Measurements from ENCODE around the gene HCN1.
"Not testable (repeated sequence)": the region's sequence is repeated elsewhere in the genome, so short reads cannot be mapped to it uniquely, and the experiment has no call there.

Gene HCN1

GRCh38 chr5:45609661-45610060 lies 86.5 kb downstream of the HCN1 start:
- Histone ChIP-seq H3K36me3 (ENCODE audit: control insufficient read depth, insufficient read depth, low read length) (no peaks in the 10 kb centered on the region), H3K27me3 (ENCODE audit: control insufficient read depth, insufficient read depth, low read length) (no peaks in the 10 kb centered on the region), H2AFZ (no peak overlapping the region), H3K9me3 (ENCODE audit: control insufficient read depth, low read length) (no peaks in the 10 kb centered on the region), H3K79me2 (no peaks in the 10 kb centered on the region), H3K4me3 (ENCODE audit: low read depth, low read length) (no peak overlapping the region), H3K4me1 (no peaks in the 10 kb centered on the region), H3K27ac (no peak overlapping the region), H3K4me2 (ENCODE audit: low read length) (no peak overlapping the region), H3K9ac (no peak overlapping the region)
- TF ChIP-seq CTCF (IDR thresholded peaks at IDR 0.05), result no peak

DNA sequence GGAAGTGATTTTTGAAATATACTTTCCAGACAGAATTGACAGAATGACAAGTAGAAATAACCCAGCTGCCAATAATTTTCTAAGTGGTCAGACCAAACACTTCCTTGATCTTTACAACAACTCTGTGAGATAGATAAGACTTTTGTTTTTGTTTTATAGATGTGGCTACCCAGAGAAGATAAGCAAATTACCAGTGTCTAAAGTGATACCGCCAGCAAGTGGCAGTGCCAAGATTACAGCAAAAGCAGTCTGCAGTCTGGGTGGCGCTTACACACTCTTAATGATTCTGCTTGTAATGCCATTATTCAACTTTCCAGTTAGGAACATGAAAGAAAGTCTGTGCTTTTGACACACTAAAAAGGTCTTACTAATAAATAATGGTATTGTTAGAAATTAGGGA lies 92.1 kb downstream of the HCN1 start:
- no peaks in the 10 kb centered on the region for H3K9me3 ChIP-seq (ENCODE audit: control insufficient read depth, low read length)
- H3K4me2 ChIP-seq (ENCODE audit: low read length), result no peak overlapping the region
- no peaks in the 10 kb centered on the region for H3K36me3 ChIP-seq (ENCODE audit: control insufficient read depth, insufficient read depth, low read length)
- no peaks in the 10 kb centered on the region for H3K27me3 ChIP-seq (ENCODE audit: control insufficient read depth, insufficient read depth, low read length)
- no peak overlapping the region for H3K27ac ChIP-seq
- TF ChIP-seq CTCF (IDR thresholded peaks at IDR 0.05), result no peak
- no peaks in the 10 kb centered on the region for H3K79me2 ChIP-seq
- no peak overlapping the region for H3K9ac ChIP-seq
- no peak overlapping the region for H2AFZ ChIP-seq
- H3K4me1 ChIP-seq, result no peaks in the 10 kb centered on the region
- no peak overlapping the region for H3K4me3 ChIP-seq (ENCODE audit: low read depth, low read length)

DNA sequence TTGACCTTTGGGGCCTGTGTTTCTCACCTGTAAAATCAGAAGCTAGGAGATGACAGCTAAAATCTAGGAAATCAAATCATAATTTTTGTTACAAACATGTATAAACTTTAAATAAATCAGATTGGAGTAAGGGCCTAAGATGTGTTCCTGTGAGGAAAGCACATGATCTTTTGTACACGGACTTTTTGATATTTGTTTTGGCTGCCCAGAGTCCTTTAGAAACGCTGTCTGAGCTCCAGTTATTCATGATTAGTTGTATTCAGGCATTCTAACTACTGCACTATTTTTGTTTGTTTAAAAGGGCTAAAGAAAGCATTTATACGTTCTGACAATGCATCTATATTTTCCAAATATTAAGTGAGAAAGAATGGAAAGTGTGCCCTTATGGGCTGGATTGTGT lies 94.8 kb downstream of the HCN1 start:
- Histone ChIP-seq H3K27ac (no peak overlapping the region), H3K4me2 (ENCODE audit: low read length) (no peak overlapping the region), H3K4me1 (no peaks in the 10 kb centered on the region), H3K9me3 (ENCODE audit: control insufficient read depth, low read length) (no peaks in the 10 kb centered on the region), H3K36me3 (ENCODE audit: control insufficient read depth, insufficient read depth, low read length) (no peaks in the 10 kb centered on the region), H3K27me3 (ENCODE audit: control insufficient read depth, insufficient read depth, low read length) (no peaks in the 10 kb centered on the region), H3K9ac (no peak overlapping the region), H2AFZ (no peak overlapping the region), H3K79me2 (no peaks in the 10 kb centered on the region), H3K4me3 (ENCODE audit: low read depth, low read length) (no peak overlapping the region)
- TF ChIP-seq CTCF (IDR thresholded peaks at IDR 0.05), result no peak

DNA sequence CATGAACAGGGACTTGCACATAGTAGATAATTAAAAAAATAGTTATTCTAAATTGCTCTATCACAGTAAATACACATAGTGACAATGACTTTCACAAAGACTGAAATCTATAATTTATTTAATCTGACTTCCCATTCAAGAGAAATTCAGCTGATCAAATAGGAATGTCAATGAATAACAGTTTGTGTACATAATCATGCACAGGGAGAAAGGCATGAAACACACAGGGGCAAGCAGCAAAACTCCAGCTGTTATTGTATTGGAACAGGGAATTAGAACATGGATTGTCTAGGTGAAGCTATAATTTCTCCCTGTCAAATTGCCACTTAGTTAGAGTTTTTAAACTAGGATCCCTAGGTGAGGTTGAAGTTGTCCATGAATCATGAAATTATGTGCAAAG lies 99.9 kb downstream of the HCN1 start:
- Histone ChIP-seq H3K4me3 (ENCODE audit: low read depth, low read length) (no peak overlapping the region), H3K9me3 (ENCODE audit: control insufficient read depth, low read length) (no peaks in the 10 kb centered on the region), H3K36me3 (ENCODE audit: control insufficient read depth, insufficient read depth, low read length) (no peaks in the 10 kb centered on the region), H3K4me2 (ENCODE audit: low read length) (no peak overlapping the region), H2AFZ (no peak overlapping the region), H3K9ac (no peak overlapping the region), H3K4me1 (no peaks in the 10 kb centered on the region), H3K27me3 (ENCODE audit: control insufficient read depth, insufficient read depth, low read length) (no peaks in the 10 kb centered on the region), H3K27ac (no peak overlapping the region), H3K79me2 (no peaks in the 10 kb centered on the region)
- TF ChIP-seq CTCF (IDR thresholded peaks at IDR 0.05), result no peak

DNA sequence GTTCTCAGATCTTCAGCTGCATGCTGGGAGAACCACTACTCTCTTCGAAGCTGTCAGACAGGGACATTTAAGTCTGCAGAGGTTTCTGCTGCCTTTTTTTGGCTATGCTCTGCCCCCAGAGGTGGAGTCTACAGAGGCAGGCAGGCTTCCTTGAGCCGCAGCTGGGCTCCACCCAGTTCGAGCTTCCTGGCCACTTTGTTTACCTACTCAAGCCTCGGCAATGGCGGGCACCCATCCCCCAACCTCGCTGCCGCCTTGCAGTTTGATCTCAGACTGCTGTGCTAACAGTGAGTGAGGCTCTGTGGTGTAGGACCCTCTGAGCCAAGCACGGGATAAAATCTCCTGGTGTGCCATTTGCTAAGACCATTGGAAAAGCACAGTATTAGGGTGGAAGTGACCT lies 110.2 kb downstream of the HCN1 start:
- not testable (repeated sequence) for H3K9ac ChIP-seq; H3K27me3 ChIP-seq (ENCODE audit: control insufficient read depth, insufficient read depth, low read length); H2AFZ ChIP-seq; H3K4me3 ChIP-seq (ENCODE audit: low read depth, low read length); H3K79me2 ChIP-seq; H3K4me2 ChIP-seq (ENCODE audit: low read length); H3K36me3 ChIP-seq (ENCODE audit: control insufficient read depth, insufficient read depth, low read length); H3K4me1 ChIP-seq; H3K27ac ChIP-seq; H3K9me3 ChIP-seq (ENCODE audit: control insufficient read depth, low read length)

All from parathyroid adenoma (tissue), 2 donors.